Kidney (tissue), 14 donors: ENCODE data around the gene GOLGA6A. TPM values are rescaled to one million over a fixed set of nuclear protein-coding genes. Genes with fewer than 3 reads are reported as not detected.
A peak's percentile ranks its signal among the peaks of the same experiment; 100 is the strongest.
"Not testable (repeated sequence)": the region's sequence is repeated elsewhere in the genome, so short reads cannot be mapped to it uniquely, and the experiment has no call there.

Experiments used
- DNase-seq, 5 donors: peaks; one replicate each; pipeline ENCODE4 v3.0.0-alpha.2; 2013 to 2020
- FAIRE-seq: peaks from 2 replicates; lab custom pipeline; 2012; peaks lifted over from hg19 to GRCh38; lab: Jason Lieb, UNC
- H3K27ac ChIP-seq, 2 donors: one replicate each; pipeline ENCODE4 v1.7.0; 2013; ENCODE audit warnings: low read depth in 2 of 2, low read length in 2 of 2, inconsistent platforms in 1 of 2
- H3K27me3 ChIP-seq: one replicate; pipeline ENCODE4 v1.7.1; 2013; ENCODE audit warnings: low read length, inconsistent platforms; ENCODE audit not compliant: control insufficient read depth, insufficient read depth
- H3K36me3 ChIP-seq, 3 donors: one replicate each; pipeline versions ENCODE4 v1.7.0 to v1.7.1; 2013; ENCODE audit warnings: low read length in 3 of 3, control low read depth in 1 of 3, inconsistent platforms in 1 of 3; ENCODE audit not compliant: insufficient read depth in 3 of 3, control insufficient read depth in 2 of 3
- H3K4me1 ChIP-seq, 3 donors: one replicate each; pipeline versions ENCODE4 v1.7.0 to v1.7.1; 2013; ENCODE audit warnings: low read length in 3 of 3, inconsistent platforms in 1 of 3, low read depth in 1 of 3; ENCODE audit not compliant: control insufficient read depth in 2 of 3, insufficient read depth in 2 of 3
- H3K4me3 ChIP-seq, 3 donors: one replicate each; pipeline versions ENCODE4 v1.7.0 to v1.8.1; 2013; ENCODE audit warnings: low read length in 3 of 3, control low read depth in 1 of 3, inconsistent platforms in 1 of 3
- H3K9ac ChIP-seq, 3 donors: one replicate each; pipeline versions ENCODE4 v1.7.0 to v1.7.1; 2013; ENCODE audit warnings: low read length in 3 of 3, control low read depth in 1 of 3, inconsistent platforms in 1 of 3
- H3K9me3 ChIP-seq, 3 donors: one replicate each; pipeline versions ENCODE4 v1.7.0 to v1.7.1; 2013; ENCODE audit warnings: low read length in 3 of 3, control low read depth in 1 of 3, inconsistent platforms in 1 of 3; ENCODE audit not compliant: control insufficient read depth in 2 of 3, insufficient read depth in 1 of 3
- intact Hi-C: fragments of 100-400 bp; cut with DNase I; formaldehyde crosslinking; loops from one replicate; pipeline ENCODE4 v1.11.1; 2022
- polyA plus RNA-seq: library from polyadenylated mRNA; stranded (reverse); fragments of 350-450 nt; fragmentation: Illumina TruSeq; extraction: RNeasy Lipid Tissue Mini Kit (QIAGEN cat#74804); gene quantifications from one replicate; pipeline ENCODE4 v1.2.3, GENCODE V29; 2014; ENCODE audit warnings: low read depth, low replicate concordance; ENCODE audit not compliant: insufficient read depth
- total RNA-seq: library from RNA; stranded (reverse); fragmentation: NEBNext Ultra II Directional; extraction: Animal tissue kit (Norgen Biotek cat#: 25700); gene quantifications from one replicate; pipeline ENCODE4 v1.2.1, GENCODE V29; 2021
- TF ChIP-seq, protein P1 (sequence below): IDR thresholded peaks from 3 replicates; pipeline ENCODE4 v1.5.1; 2012; ENCODE audit warnings: mild to moderate bottlenecking, moderate library complexity, borderline replicate concordance; ENCODE audit not compliant: insufficient read depth; ENCODE audit errors: extremely low read depth
- donor health status: control.
- donor health status: control.
- donor health status: control.
- donor health status: control.
- donor health status: control.
- donor health status: DM: yes; HTN: yes; CAD: no.
- donor health status: Normal renal cell carcinoma (clear cell type).

GOLGA6A gene
- total and polyA plus RNA-seq, 2 donors from 2014 or later = 0.06 TPM; not detected in 1

DNA sequence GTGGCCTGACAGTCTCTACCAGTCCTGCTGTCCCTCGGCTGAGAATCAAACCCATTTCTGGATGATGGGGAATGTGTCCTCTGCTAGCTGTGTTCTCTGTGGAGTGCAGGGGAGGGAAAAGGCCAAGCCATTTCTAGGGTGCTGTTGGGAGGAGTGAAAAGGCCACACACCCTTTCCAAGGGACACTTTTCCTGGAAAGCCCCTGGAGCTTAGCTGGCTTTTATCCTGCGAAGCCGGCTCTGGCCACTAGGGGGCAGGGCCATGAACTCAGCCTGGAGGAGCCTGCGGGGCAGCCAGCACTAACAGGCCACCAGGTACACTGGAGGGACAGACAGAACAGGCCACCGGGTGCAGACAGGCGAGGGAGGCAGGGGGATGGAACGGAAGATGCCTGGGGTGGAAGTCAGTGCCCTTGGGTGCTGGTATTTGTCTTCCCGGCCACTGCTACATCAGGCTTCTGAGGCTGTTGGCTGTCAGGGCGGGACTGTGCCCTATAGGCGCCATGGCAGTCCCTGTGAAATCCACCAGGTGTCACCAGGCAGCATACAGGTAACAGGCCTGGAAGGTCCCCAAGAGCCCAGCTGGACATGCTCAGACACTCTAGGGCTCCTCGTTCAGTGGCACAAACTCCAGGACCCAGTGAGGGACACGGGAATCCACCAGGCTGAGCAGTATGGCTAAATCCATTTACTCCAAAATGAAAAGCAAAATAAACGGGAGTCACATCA, 16.5 kb downstream of the GOLGA6A start:
- H3K9me3 ChIP-seq, FAIRE-seq, H3K27me3 ChIP-seq, H3K4me1 ChIP-seq, H3K36me3 ChIP-seq, intact Hi-C loops, H3K4me3 ChIP-seq, H3K9ac ChIP-seq, H3K27ac ChIP-seq: not testable (repeated sequence)
- peak in 1 of 5 donors; percentile 75 for DNase-seq
- TF ChIP-seq, protein P1, sequence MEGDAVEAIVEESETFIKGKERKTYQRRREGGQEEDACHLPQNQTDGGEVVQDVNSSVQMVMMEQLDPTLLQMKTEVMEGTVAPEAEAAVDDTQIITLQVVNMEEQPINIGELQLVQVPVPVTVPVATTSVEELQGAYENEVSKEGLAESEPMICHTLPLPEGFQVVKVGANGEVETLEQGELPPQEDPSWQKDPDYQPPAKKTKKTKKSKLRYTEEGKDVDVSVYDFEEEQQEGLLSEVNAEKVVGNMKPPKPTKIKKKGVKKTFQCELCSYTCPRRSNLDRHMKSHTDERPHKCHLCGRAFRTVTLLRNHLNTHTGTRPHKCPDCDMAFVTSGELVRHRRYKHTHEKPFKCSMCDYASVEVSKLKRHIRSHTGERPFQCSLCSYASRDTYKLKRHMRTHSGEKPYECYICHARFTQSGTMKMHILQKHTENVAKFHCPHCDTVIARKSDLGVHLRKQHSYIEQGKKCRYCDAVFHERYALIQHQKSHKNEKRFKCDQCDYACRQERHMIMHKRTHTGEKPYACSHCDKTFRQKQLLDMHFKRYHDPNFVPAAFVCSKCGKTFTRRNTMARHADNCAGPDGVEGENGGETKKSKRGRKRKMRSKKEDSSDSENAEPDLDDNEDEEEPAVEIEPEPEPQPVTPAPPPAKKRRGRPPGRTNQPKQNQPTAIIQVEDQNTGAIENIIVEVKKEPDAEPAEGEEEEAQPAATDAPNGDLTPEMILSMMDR = peak; percentile 46

DNA sequence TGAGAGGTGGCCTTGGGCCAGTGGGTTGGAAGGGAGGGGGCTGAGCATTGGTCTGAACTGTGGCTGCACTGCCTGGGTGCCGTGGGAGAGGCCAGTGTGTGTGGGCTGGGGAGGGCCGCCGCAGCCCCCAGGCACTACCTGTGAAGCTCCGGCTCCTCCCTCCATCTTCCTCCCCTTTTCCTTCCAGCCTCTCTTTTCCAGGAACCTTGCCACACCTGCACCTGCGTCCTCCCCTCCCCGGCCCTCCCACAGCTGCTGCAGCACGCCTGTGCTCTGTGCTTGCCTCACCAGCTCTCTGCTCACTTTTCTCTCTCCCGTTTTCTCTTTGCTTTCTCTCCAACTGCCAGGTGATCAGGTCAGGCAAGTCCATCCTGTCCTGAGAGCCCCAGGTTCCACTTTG, 17.5 kb downstream of the GOLGA6A start:
- H3K9me3 ChIP-seq, H3K27me3 ChIP-seq, H3K4me3 ChIP-seq, FAIRE-seq, H3K27ac ChIP-seq, H3K36me3 ChIP-seq, H3K4me1 ChIP-seq, H3K9ac ChIP-seq, intact Hi-C loops: not testable (repeated sequence)
- peak in 2 of 5 donors; percentile 30 to 69 for DNase-seq

DNA sequence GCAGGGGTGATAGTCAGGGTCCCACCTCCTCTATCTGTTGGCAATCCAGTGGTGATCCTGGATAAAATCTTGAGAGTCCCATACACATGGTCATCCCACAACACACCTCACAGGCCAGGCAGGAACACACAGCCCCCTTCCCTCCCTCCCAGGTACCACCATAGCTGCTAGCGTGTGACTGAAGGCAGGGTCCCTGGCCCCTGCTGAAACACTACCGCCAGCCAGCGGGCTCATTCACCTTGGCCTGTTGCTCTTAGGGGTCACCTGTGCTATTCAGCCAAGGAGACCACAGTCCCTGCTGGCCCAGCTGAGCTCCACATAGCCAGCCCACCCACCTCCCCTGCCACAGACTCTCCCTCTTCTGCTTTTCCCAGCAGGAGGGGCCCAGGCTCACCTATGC, 18.2 kb downstream of the GOLGA6A start:
- H3K36me3 ChIP-seq, H3K4me1 ChIP-seq, intact Hi-C loops, H3K4me3 ChIP-seq, H3K27me3 ChIP-seq, H3K9me3 ChIP-seq, FAIRE-seq, H3K27ac ChIP-seq, H3K9ac ChIP-seq: not testable (repeated sequence)
- peak in 1 of 5 donors; percentile 29 for DNase-seq

DNA sequence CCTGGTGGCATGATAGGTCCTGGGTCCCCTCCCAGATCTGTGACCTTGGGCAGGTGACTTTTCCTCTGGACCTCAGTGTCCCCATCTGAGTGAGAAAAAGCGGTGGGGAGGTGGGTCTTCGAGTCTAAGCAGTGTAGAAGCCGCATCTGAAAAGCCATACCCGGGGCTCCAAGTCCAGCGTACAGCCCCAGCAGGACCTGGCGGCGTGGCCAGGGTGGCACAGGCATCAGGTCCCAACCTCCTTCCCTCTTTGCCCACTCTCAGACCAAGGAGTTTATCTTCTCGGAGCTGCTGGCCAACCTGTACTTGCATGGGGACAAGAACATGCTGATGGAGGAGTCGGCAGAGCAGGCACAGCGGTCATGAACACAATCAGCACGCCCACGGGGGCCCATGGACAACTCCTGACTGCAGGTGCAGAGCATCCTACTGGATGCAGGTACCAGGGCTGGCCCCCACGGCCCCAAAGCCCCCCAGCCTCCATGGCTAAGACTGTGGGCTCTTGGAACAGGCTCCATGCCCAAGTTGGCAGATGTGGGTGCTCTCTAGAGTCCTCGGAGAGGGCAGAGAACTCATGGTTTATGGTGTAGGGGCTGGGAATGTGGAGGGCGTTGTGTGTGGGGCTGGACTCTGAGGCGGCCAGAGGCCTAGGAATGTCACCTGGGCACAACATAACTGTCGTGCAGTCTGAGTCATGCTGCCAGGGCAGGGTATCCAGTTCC, 18.8 kb downstream of the GOLGA6A start:
- H3K27me3 ChIP-seq, H3K36me3 ChIP-seq, H3K4me1 ChIP-seq, H3K9ac ChIP-seq, intact Hi-C loops, FAIRE-seq, H3K9me3 ChIP-seq, H3K27ac ChIP-seq, H3K4me3 ChIP-seq: not testable (repeated sequence)
- DNase-seq = peak in 1 of 5 donors; percentile 40

DNA sequence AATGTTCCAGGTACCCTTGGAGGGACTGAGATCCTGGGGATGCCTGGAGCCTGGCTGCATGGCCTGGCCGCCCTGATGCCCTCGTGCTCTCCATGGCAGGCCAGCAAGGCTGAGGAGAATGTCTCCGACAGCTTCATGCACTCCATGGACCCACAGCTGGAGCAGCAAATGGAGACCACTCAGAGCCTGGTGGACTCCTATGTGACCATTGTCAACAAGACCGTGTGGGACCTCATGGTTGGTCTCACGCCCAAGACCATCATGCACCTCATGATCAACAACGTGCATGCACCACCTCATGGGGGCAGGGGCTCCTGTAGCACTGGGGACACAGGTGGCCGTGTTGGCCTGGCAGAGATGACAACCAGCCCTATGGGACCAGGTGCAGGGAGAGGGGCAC, 19.7 kb downstream of the GOLGA6A start:
- H3K36me3 ChIP-seq = no peaks in the 10 kb centered on the region
- no peaks in the 10 kb centered on the region for H3K4me1 ChIP-seq
- no peak overlapping the region for H3K27ac ChIP-seq
- FAIRE-seq (no peak), DNase-seq (peak in 1 of 5 donors; percentile 32)
- H3K9ac ChIP-seq = no peak overlapping the region
- no peaks in the 10 kb centered on the region for H3K27me3 ChIP-seq
- intact Hi-C loops = no loop called here
- TF ChIP-seq, protein P1 = no peak
- no peaks in the 10 kb centered on the region for H3K9me3 ChIP-seq
- no peak overlapping the region for H3K4me3 ChIP-seq
